ENCODE results near the gene NKAIN2. TPM values are rescaled to one million over a fixed set of nuclear protein-coding genes. Genes with fewer than 3 reads are reported as not detected.

Gene NKAIN2
- total RNA-seq, 1 donor from 2014 or later: not detected

- intact Hi-C loops (cut with micrococcal nuclease): loop anchor here (10.0 kb wide), 1 partner anchor 47 kb away; no protein-coding TSS in a partner anchor
Observed at GRCh38 chr6:124741341-124741740, 937.7 kb downstream of the NKAIN2 start.

GRCh38 chr6:124742971-124743370 lies 939.3 kb downstream of the NKAIN2 start:
- intact Hi-C loops (cut with micrococcal nuclease): loop anchor here (10.0 kb wide), 1 partner anchor 48 kb away; no protein-coding TSS in a partner anchor

GRCh38 chr6:124743420-124743819 lies 939.8 kb downstream of the NKAIN2 start:
- intact Hi-C loops (cut with micrococcal nuclease): loop anchor here (10.0 kb wide), 1 partner anchor 49 kb away; no protein-coding TSS in a partner anchor

- intact Hi-C loops (cut with micrococcal nuclease): loop anchor here (10.0 kb wide), 1 partner anchor 53 kb away; no protein-coding TSS in a partner anchor
Observed at GRCh38 chr6:124747349-124747748, 943.7 kb downstream of the NKAIN2 start.

GRCh38 chr6:124748778-124749177 lies 945.1 kb downstream of the NKAIN2 start:
- intact Hi-C loops (cut with micrococcal nuclease): loop anchor here (10.0 kb wide), 1 partner anchor 54 kb away; no protein-coding TSS in a partner anchor

- intact Hi-C loops (cut with micrococcal nuclease): no loop called here
Observed at GRCh38 chr6:124753001-124753400, 949.3 kb downstream of the NKAIN2 start.

GRCh38 chr6:124753562-124754105 lies 950.0 kb downstream of the NKAIN2 start:
- intact Hi-C loops (cut with micrococcal nuclease): no loop called here

- intact Hi-C loops (cut with micrococcal nuclease): no loop called here
Observed at GRCh38 chr6:124755321-124755720, 951.7 kb downstream of the NKAIN2 start.

GRCh38 chr6:124757560-124757959 lies 953.9 kb downstream of the NKAIN2 start:
- intact Hi-C loops (cut with micrococcal nuclease): no loop called here

GRCh38 chr6:124758663-124759062 lies 955.0 kb downstream of the NKAIN2 start:
- intact Hi-C loops (cut with micrococcal nuclease): no loop called here

- intact Hi-C loops (cut with micrococcal nuclease): no loop called here
Observed at GRCh38 chr6:124765280-124765679, 961.6 kb downstream of the NKAIN2 start.

- intact Hi-C loops (cut with micrococcal nuclease): no loop called here
Observed at GRCh38 chr6:124768224-124768623, 964.6 kb downstream of the NKAIN2 start.

- intact Hi-C loops (cut with micrococcal nuclease): no loop called here
Observed at GRCh38 chr6:124769811-124770544, 966.3 kb downstream of the NKAIN2 start.

- intact Hi-C loops (cut with micrococcal nuclease): no loop called here
Observed at GRCh38 chr6:124770784-124771183, 967.1 kb downstream of the NKAIN2 start.

- intact Hi-C loops (cut with micrococcal nuclease): no loop called here
Observed at GRCh38 chr6:124772733-124773319, 969.2 kb downstream of the NKAIN2 start.

GRCh38 chr6:124775121-124775520 lies 971.5 kb downstream of the NKAIN2 start:
- intact Hi-C loops (cut with micrococcal nuclease): no loop called here

- intact Hi-C loops (cut with micrococcal nuclease): no loop called here
Observed at GRCh38 chr6:124777863-124778262, 974.2 kb downstream of the NKAIN2 start.

GRCh38 chr6:124780623-124781022 lies 977.0 kb downstream of the NKAIN2 start:
- intact Hi-C loops (cut with micrococcal nuclease): no loop called here

GRCh38 chr6:124783344-124783743 lies 979.7 kb downstream of the NKAIN2 start:
- intact Hi-C loops (cut with micrococcal nuclease): no loop called here

- intact Hi-C loops (cut with micrococcal nuclease): no loop called here
Observed at GRCh38 chr6:124791156-124791555, 987.5 kb downstream of the NKAIN2 start.

- intact Hi-C loops (cut with micrococcal nuclease): no loop called here
Observed at GRCh38 chr6:124792386-124792785, 988.7 kb downstream of the NKAIN2 start.

GRCh38 chr6:124793398-124793797 lies 989.7 kb downstream of the NKAIN2 start:
- intact Hi-C loops (cut with micrococcal nuclease): no loop called here
